Measurements from ENCODE around the gene ADAMTS3.

- no peak for TF ChIP-seq CTCF (IDR thresholded peaks at IDR 0.05)
- TF ChIP-seq SIN3A (IDR thresholded peaks at IDR 0.05; ENCODE audit: borderline replicate concordance, insufficient read depth, low read depth, low read length): no peak
- TF ChIP-seq REST (IDR thresholded peaks at IDR 0.05; ENCODE audit: insufficient read depth in 1 of 2, low read depth in 2 of 2, low read length in 1 of 2): no peak
- TF ChIP-seq POLR2AphosphoS5 (IDR thresholded peaks at IDR 0.05; ENCODE audit: low read depth, low read length): no peak
Measured at GRCh38 chr4:72348701-72349100, 220.3 kb downstream of the ADAMTS3 start.

Data from Panc1 (cell line).